ENCODE results near the gene CCL4L2.
"Not testable (repeated sequence)": the region's sequence is repeated elsewhere in the genome, so short reads cannot be mapped to it uniquely, and the experiment has no call there.

Gene CCL4L2

DNA sequence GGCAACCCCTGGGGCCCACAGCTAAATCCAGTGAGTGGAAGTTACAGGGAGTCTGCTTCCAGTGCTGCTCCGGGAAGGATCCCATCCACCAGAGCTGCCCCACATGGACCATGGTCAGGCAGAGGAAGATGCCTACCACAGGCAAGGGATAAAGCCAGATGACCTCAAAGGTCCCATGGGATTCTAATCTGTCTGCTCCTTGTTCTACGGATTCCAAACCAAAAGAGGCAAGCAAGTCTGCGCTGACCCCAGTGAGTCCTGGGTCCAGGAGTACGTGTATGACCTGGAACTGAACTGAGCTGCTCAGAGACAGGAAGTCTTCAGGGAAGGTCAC is 1.4 kb downstream of the CCL4L2 start:
- H3K4me3 ChIP-seq (ENCODE audit: low read depth, low read length), result no peak overlapping the region

DNA sequence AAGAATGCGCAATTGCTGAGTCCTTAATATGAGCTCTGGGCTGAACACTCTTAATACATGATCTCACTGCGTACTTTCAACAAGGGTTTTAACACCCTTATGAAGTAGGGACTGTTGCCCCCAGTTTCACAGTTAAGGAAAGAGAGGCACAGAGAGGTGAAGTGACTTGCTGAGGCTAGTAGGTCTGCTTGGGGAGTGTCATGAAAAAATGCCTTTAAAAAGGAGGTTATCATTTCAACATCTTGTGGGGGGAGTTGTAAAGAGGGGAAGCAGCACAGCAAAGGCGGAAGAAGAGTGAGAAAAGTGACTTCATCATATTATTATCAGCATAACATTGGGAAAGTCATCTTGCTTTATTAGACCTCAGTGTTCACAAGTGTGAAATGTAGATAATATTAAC is 2.1 kb downstream of the CCL4L2 start:
- TF ChIP-seq, protein P1, sequence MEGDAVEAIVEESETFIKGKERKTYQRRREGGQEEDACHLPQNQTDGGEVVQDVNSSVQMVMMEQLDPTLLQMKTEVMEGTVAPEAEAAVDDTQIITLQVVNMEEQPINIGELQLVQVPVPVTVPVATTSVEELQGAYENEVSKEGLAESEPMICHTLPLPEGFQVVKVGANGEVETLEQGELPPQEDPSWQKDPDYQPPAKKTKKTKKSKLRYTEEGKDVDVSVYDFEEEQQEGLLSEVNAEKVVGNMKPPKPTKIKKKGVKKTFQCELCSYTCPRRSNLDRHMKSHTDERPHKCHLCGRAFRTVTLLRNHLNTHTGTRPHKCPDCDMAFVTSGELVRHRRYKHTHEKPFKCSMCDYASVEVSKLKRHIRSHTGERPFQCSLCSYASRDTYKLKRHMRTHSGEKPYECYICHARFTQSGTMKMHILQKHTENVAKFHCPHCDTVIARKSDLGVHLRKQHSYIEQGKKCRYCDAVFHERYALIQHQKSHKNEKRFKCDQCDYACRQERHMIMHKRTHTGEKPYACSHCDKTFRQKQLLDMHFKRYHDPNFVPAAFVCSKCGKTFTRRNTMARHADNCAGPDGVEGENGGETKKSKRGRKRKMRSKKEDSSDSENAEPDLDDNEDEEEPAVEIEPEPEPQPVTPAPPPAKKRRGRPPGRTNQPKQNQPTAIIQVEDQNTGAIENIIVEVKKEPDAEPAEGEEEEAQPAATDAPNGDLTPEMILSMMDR (IDR thresholded peaks at IDR 0.05; ENCODE audit: low read depth, low read length), result no peak
- no peak overlapping the region for H3K4me3 ChIP-seq (ENCODE audit: low read depth, low read length)

More for the DNA sequence above, 1.4 kb downstream of the CCL4L2 start:
- TF ChIP-seq, protein P1 (IDR thresholded peaks at IDR 0.05; ENCODE audit: low read depth, low read length), result no peak

DNA sequence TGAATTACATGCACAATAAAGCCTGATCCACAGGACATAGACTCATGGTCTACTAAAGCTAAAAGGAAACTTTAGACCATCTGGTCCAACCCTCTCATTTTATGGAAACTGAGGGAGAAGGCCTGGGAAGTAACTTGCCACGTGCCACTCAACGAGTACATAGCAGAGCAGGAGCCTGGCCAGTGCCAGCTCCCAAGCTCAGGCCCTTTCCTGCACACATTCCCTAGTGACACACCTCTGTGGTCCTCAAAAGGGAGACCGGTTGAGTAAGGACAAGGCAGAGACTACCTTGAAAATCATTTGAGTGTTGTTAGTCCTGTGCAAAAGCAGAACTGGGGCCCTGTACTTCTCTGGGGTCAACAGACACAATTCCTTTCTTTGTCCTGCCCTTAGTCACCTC is 2.8 kb downstream of the CCL4L2 start:
- TF ChIP-seq, protein P1 (IDR thresholded peaks at IDR 0.05; ENCODE audit: low read depth, low read length), result no peak
- no peak overlapping the region for H3K4me3 ChIP-seq (ENCODE audit: low read depth, low read length)

DNA sequence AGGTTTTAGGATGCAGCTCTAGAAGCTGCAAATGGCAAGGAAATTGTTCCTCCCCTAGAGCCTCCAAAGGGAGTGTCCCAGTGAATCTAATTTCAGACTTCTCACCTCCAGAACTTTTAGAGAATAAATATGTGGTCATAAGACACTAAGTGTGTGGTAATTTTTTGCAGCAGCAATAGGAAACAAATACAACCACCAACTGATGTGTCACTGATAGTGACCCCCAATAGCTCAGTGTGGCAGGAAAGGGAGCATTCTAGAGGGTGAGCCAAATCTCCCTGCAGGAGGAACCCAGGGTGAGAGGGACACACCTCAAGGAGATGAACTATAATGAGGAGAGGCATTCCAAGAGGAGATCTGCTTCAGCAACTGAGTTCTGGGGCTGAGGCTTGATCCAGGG is 4.1 kb downstream of the CCL4L2 start:
- TF ChIP-seq, protein P1 (IDR thresholded peaks at IDR 0.05; ENCODE audit: low read depth, low read length), result no peak

DNA sequence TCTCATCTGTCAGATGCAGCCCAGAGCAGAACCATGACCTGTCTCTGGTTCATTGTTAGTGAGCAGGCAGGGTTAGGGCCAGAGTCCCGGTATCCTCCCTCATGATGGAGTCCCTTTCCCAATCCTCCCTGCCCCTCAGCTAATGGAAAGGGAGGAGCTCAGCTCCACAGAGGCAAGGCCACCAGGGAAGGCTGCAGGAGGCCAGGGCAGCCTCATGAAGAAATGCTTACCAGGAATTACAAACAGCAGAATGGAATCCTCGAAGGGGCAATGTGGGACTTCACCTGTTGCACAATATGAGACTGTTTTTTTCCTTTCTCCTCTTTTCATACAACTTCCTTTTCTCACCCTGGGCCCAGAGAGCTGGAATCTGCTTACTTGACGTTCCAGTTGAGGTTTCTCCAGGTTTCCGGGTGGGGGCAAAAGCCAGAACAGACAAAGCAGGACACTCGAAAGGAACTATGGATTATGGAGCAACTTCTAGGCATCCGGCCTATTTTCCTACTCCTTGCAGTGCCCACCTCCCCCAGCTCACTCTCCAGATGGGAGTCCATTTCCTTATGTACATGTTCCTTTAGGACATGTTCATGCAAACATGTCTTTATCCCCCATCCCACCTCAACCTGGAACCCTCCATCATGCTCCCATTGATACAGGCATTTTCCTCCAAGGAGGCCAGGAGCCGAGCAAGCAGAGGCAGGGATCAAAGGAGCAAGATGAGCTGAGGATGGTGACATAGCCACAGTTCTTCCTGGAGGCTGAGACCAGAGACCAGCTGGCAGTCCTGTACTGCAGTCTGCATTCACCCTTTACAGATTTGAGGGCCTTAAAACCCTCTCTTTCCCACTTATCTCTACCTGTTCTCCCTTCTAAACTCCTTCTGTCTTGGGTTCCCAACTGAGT is 4.8 kb downstream of the CCL4L2 start:
- H3K4me3 ChIP-seq (ENCODE audit: low read depth, low read length), result not testable (repeated sequence)

More for the DNA sequence above, 4.1 kb downstream of the CCL4L2 start:
- no peak overlapping the region for H3K4me3 ChIP-seq (ENCODE audit: low read depth, low read length)

DNA sequence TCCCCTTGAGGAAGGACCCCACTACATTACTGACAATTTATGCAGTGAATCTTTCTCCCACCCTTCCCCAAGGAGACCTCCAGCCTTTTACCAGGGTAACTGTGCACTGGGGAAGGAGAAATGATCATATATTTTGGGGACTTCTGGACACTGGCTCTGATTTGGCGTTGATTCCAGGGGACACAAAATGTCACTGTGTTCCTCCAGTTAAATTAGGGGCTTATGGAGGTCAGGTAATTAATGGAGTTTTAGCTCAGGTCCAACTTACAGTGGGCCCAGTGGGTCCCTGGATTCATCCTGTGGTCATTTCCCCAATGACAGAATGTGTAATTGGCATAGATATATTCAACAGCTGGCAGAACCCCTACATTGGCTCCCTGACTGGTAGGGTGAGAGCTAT is 8.7 kb downstream of the CCL4L2 start:
- not testable (repeated sequence) for H3K4me3 ChIP-seq (ENCODE audit: low read depth, low read length)

DNA sequence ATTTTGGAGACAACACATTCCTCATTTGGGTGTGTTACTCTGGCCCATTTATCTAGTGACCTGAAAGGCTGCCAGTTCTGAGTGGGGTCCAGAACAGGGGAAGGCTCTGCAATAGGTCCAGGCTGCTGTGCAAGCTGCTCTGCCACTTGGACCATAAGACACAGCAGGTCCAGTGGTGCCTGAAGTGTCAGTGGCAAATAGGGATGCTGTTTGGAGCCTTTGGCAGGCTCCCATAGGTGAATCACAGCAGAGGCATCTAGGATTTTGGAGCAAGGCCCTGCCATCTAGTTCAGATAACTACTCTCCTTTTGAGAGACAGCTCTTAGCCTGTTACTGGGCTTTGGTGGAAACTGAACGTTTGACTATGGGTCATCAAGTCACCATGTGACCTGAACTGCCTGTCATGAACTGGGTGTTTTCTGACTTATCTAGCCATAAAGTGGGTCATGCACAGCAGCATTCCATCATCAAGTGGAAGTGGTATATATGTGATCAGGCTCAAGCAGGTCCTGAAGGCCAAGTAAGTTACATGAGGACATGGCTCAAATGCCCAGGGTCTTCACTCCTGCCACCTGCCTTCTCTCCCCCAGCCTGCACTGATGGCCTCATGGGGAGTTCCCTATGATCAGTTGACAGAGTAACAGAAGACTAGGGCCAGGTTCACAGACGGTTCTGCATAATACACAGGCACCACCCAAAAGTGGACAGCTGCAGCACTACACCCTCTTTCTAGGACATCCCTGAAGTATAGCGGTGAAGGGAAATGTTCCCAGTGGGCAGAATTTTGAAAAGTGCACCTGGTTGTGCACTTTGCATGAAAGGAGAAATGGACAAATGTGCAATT is 10.1 kb downstream of the CCL4L2 start:
- not testable (repeated sequence) for H3K4me3 ChIP-seq (ENCODE audit: low read depth, low read length)

DNA sequence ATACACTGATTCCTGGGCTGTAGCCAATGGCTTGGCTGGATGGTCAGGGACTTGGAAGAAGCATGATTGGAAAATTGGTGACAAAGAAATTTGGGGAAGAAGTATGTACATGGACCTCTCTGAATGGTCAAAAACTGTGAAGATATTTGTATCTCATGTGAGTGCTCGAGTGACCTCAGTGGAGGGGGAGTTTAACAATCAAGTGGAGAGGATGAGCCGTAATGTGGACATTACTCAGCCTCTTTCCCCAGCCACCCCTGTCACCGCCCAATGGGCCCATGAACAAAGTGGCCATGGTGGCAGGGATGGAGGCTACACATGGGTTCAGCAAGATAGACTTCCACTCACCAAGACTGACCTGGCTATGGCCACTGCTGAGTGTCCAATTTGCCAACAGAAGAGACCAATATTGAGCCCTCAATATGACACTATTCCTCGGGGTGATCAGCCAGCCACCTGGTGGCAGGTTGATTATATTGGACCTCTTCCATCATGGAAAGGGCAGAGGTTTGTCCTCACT is 10.8 kb downstream of the CCL4L2 start:
- H3K4me3 ChIP-seq (ENCODE audit: low read depth, low read length), result not testable (repeated sequence)

DNA sequence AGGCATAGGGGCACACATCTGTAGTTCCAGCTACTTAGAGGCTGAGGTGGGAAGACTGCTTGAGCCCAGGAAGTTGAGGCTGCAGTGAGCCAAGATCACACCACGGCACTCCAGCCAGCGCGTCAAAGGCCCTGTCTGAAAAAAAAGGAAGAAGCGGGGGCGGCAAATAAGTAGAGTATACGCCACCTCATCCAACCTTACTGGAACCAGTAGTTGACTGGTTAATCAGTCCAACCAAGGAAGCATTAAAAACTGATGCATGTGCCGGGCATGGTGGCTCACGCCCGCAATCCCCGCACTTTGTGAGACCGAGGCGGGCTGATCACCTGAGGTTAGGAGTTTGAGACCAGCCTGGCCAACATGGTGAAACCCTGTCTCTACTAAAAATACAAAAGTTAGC is 12.1 kb downstream of the CCL4L2 start:
- H3K4me3 ChIP-seq (ENCODE audit: low read depth, low read length), result not testable (repeated sequence)

DNA sequence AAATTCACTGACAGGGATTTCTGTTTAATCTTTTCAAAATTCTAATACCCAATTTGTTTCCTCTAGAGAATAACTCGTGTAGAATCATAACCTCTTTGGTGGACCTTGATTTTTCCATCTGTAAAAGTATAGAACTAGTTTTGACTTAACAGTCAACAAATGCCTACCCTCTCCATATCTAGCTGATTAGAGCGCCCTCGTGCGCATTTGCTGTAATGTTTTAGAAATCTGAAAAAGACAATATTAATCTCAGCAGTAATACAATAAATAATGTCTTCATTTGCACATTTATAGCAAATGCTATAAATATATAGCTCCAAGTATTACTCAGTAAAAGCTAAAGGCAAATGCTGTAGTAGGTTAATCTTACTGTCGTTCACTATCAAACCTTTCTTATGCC is 18.8 kb downstream of the CCL4L2 start:
- not testable (repeated sequence) for H3K4me3 ChIP-seq (ENCODE audit: low read depth, low read length)

DNA sequence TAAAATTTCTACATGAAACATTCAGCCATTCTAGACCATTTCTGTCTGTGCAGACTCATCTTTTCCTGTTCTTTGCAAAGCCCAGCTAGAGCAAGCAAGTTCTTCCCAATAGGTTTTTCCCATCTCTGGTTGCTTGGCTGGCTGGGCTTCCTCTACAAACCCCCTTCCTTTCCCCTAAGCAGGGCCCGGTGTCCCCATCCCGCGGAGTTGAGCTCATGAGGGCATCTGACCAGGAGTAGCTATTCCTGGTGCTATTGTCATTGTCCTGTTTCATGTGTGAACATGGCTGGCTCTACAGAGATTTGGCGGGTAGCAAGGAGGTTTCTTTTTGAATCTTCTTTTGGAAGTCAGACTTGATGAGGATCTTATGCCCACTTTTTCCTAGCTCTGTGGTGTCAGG is 31.2 kb downstream of the CCL4L2 start:
- H3K4me3 ChIP-seq (ENCODE audit: low read depth, low read length), result not testable (repeated sequence)
